Measurements from ENCODE around the gene MRPS2. TPM values are rescaled to one million over a fixed set of nuclear protein-coding genes. Genes with fewer than 3 reads are reported as not detected.
"Not testable (repeated sequence)": the region's sequence is repeated elsewhere in the genome, so short reads cannot be mapped to it uniquely, and the experiment has no call there.

Gene MRPS2
- total RNA-seq, 1 experiment from 2014 or later: 62.4 TPM

DNA sequence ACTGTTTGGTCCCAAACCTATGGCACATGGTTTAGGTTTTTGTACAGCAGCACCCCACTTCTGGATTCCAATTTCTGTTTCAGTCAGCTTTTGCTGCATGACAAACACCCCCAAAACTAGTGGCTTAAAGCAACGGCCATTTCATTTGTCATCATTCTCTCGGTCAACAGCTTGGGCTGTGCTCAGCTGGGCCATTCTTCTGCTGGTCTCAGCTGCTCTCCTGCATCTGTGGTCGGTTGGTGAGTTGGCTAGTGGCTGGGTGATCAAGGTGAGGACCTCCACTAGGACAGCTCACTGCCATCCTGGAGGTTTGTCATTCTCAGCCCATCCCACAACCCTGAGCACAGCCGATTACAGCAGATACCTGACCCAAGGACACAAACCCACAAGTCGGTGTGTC is 45.7 kb upstream of the MRPS2 start:
- no peak for DNase-seq
- no peaks in the 10 kb centered on the region for H3K79me2 ChIP-seq (ENCODE audit: low read length)
- no peaks in the 10 kb centered on the region for H3K9me2 ChIP-seq (replicated peaks; ENCODE audit: low read length)
- no peak overlapping the region for H3K4me3 ChIP-seq (ENCODE audit: low read length)
- POLR2A ChIA-PET (ENCODE audit: unreplicated experiment): no interaction called here
- TF ChIP-seq EZH2phosphoT487 (IDR thresholded peaks at IDR 0.05; ENCODE audit: borderline replicate concordance, low read length): no peak
- TF ChIP-seq, protein P1, sequence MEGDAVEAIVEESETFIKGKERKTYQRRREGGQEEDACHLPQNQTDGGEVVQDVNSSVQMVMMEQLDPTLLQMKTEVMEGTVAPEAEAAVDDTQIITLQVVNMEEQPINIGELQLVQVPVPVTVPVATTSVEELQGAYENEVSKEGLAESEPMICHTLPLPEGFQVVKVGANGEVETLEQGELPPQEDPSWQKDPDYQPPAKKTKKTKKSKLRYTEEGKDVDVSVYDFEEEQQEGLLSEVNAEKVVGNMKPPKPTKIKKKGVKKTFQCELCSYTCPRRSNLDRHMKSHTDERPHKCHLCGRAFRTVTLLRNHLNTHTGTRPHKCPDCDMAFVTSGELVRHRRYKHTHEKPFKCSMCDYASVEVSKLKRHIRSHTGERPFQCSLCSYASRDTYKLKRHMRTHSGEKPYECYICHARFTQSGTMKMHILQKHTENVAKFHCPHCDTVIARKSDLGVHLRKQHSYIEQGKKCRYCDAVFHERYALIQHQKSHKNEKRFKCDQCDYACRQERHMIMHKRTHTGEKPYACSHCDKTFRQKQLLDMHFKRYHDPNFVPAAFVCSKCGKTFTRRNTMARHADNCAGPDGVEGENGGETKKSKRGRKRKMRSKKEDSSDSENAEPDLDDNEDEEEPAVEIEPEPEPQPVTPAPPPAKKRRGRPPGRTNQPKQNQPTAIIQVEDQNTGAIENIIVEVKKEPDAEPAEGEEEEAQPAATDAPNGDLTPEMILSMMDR (conservative IDR thresholded peaks at IDR 0.05; ENCODE audit: low read depth, low read length): no peak
- TF ChIP-seq EZH2 (IDR thresholded peaks at IDR 0.05; ENCODE audit: low read length, unreplicated experiment): no peak
- no peak overlapping the region for H3K4me2 ChIP-seq (ENCODE audit: low read length)
- no peaks in the 10 kb centered on the region for H3K9me3 ChIP-seq (ENCODE audit: low read length)
- H3K4me1 ChIP-seq (ENCODE audit: insufficient read depth, low read length): no peaks in the 10 kb centered on the region
- ATAC-seq: no peak
- BruUV-seq (replicated peaks): no TSS peak
- H2AFZ ChIP-seq (ENCODE audit: low read length): no peak overlapping the region
- no peak overlapping the region for H3K9ac ChIP-seq (ENCODE audit: low read length)
- no peaks in the 10 kb centered on the region for H3F3A ChIP-seq (ENCODE audit: low read length, unreplicated experiment)
- H3K36me3 ChIP-seq (ENCODE audit: low read depth, low read length): no peaks in the 10 kb centered on the region
- H3K27ac ChIP-seq (ENCODE audit: low read length): no peak overlapping the region
- intact Hi-C loops (cut with micrococcal nuclease): no loop called here
- H3K27me3 ChIP-seq (ENCODE audit: low read length): no peaks in the 10 kb centered on the region
- CTCF ChIA-PET: no interaction called here
- H4K20me1 ChIP-seq (ENCODE audit: low read length): no peaks in the 10 kb centered on the region

DNA sequence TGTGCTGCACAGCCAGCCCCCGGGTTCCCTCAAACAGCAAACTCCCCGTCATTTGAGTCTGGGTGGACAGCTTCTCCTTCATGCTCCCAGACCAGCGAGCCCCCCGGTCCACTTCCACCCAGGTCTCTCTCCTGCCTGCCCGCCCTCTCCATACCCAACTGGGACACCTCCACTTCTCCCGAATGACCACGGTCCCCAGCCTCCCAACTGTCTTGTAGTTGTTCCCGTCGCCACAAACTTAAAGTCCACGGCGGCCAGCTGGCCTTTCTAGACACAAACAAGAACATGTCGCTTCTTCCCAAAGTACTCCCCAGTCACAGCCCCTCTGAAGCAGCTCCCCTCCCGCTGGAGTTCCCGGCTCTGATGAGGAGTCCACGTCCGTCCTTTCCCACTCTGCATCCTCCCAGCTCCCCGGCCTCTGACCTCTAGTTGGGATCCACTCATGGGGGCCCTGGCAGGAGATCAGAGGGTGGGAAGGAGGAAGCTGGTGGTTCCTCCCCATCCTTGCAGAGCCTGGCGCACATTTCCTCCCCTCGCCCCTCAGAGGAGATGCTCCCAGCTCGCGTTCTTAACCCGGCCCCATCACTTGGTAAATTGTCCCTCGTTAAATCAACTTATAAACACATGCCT is 45.0 kb upstream of the MRPS2 start:
- no peaks in the 10 kb centered on the region for H3K9me3 ChIP-seq (ENCODE audit: low read length)
- no peak overlapping the region for H3K27ac ChIP-seq (ENCODE audit: low read length)
- H3K27me3 ChIP-seq (ENCODE audit: low read length): no peaks in the 10 kb centered on the region
- H4K20me1 ChIP-seq (ENCODE audit: low read length): no peaks in the 10 kb centered on the region
- intact Hi-C loops (cut with micrococcal nuclease): no loop called here
- BruUV-seq (replicated peaks): no TSS peak
- H3K4me3 ChIP-seq (ENCODE audit: low read length): no peak overlapping the region
- H3K9ac ChIP-seq (ENCODE audit: low read length): no peak overlapping the region
- DNase-seq (no peak), ATAC-seq (no peak)
- no peak overlapping the region for H3K4me2 ChIP-seq (ENCODE audit: low read length)
- CTCF ChIA-PET: no interaction called here
- H2AFZ ChIP-seq (ENCODE audit: low read length): no peak overlapping the region
- H3K79me2 ChIP-seq (ENCODE audit: low read length): no peaks in the 10 kb centered on the region
- H3K9me2 ChIP-seq (replicated peaks; ENCODE audit: low read length): no peaks in the 10 kb centered on the region
- TF ChIP-seq EZH2phosphoT487 (IDR thresholded peaks at IDR 0.05; ENCODE audit: borderline replicate concordance, low read length): no peak
- TF ChIP-seq, protein P1 (conservative IDR thresholded peaks at IDR 0.05; ENCODE audit: low read depth, low read length): no peak
- H3K4me1 ChIP-seq (ENCODE audit: insufficient read depth, low read length): no peaks in the 10 kb centered on the region
- no peaks in the 10 kb centered on the region for H3F3A ChIP-seq (ENCODE audit: low read length, unreplicated experiment)
- H3K36me3 ChIP-seq (ENCODE audit: low read depth, low read length): no peaks in the 10 kb centered on the region
- POLR2A ChIA-PET (ENCODE audit: unreplicated experiment): no interaction called here

DNA sequence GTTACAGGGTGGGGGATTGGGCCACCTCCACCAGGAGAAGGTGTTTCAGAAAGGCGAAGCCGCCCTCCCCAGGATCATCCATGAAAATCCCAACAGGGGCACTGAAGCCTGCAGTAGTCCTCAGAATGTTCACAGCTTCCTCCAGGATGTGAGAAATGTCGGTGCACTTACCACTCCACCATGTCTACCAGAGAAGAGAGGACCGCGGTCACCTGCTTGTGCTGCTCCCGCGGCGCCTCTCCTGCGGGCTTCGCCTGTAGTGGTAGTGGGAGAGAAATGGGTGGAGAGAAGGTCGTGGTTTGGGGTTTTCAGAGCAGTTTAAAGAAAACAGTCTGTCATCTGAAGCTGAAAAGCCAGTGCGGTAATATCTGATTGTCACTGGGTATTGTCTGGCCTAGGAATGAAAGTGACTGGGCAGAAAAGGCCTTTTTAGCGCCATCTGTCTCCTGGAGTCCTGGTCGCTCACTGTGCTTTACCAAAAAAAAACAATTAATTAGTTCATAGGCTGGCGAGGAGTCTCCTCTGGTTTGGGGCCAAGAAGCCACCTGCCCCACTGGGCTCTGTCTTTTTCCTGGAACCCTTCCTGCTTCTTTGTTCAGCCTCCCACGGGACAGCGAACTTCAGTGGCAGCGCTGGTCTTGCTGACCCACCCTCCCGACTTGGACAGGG is 43.9 kb upstream of the MRPS2 start:
- no peak overlapping the region for H3K27ac ChIP-seq (ENCODE audit: low read length)
- CTCF ChIA-PET: no interaction called here

DNA sequence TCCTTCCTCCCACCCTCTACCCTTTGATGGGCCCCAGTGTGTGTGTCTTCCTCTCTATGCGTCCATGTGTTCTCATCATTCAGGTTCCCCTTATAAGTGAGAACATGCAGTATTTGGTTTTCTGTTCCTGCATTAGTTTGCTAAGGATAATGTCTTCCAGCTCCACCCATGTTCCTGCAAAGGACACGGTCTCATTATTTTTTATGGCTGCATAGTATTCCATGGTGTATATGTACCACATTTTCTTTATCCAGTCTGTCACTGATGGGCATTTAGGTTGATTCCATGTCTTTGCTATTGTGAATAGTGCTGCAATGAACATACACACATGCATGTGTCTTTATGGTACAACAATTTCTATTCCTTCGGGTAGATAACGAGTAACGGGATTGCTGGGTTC is 42.0 kb upstream of the MRPS2 start:
- H3F3A ChIP-seq (ENCODE audit: low read length, unreplicated experiment); POLR2A ChIA-PET (ENCODE audit: unreplicated experiment); ATAC-seq; CTCF ChIA-PET; H3K36me3 ChIP-seq (ENCODE audit: low read depth, low read length); H3K27me3 ChIP-seq (ENCODE audit: low read length); H2AFZ ChIP-seq (ENCODE audit: low read length); intact Hi-C loops (cut with micrococcal nuclease); H3K9ac ChIP-seq (ENCODE audit: low read length); H4K20me1 ChIP-seq (ENCODE audit: low read length); H3K9me2 ChIP-seq (replicated peaks; ENCODE audit: low read length); H3K79me2 ChIP-seq (ENCODE audit: low read length); H3K4me3 ChIP-seq (ENCODE audit: low read length); H3K27ac ChIP-seq (ENCODE audit: low read length); H3K9me3 ChIP-seq (ENCODE audit: low read length); BruUV-seq (replicated peaks); H3K4me2 ChIP-seq (ENCODE audit: low read length); DNase-seq: not testable (repeated sequence)
- H3K4me1 ChIP-seq (ENCODE audit: insufficient read depth, low read length): peaks cover 11% of the 10 kb centered on the region

More for the DNA sequence above, 43.9 kb upstream of the MRPS2 start:
- no TSS peak for BruUV-seq (replicated peaks)
- Histone ChIP-seq H3K79me2 (ENCODE audit: low read length) (no peaks in the 10 kb centered on the region), H3K36me3 (ENCODE audit: low read depth, low read length) (no peaks in the 10 kb centered on the region), H2AFZ (ENCODE audit: low read length) (no peak overlapping the region), H3K27me3 (ENCODE audit: low read length) (no peaks in the 10 kb centered on the region), H3K9me3 (ENCODE audit: low read length) (no peaks in the 10 kb centered on the region), H3K9ac (ENCODE audit: low read length) (no peak overlapping the region), H3F3A (ENCODE audit: low read length, unreplicated experiment) (no peaks in the 10 kb centered on the region), H3K4me3 (ENCODE audit: low read length) (no peak overlapping the region), H3K4me1 (ENCODE audit: insufficient read depth, low read length) (no peaks in the 10 kb centered on the region), H3K9me2 (replicated peaks; ENCODE audit: low read length) (no peaks in the 10 kb centered on the region), H4K20me1 (ENCODE audit: low read length) (no peaks in the 10 kb centered on the region), H3K4me2 (ENCODE audit: low read length) (no peak overlapping the region)
- ATAC-seq (no peak), DNase-seq (no peak)
- POLR2A ChIA-PET (ENCODE audit: unreplicated experiment): no interaction called here
- TF ChIP-seq EZH2phosphoT487 (IDR thresholded peaks at IDR 0.05; ENCODE audit: borderline replicate concordance, low read length): no peak
- TF ChIP-seq, protein P1 (conservative IDR thresholded peaks at IDR 0.05; ENCODE audit: low read depth, low read length): no peak
- TF ChIP-seq EZH2 (IDR thresholded peaks at IDR 0.05; ENCODE audit: low read length, unreplicated experiment): no peak
- intact Hi-C loops (cut with micrococcal nuclease): no loop called here
